Measurements from ENCODE around the gene SNX8. TPM values are rescaled to one million over a fixed set of nuclear protein-coding genes. Genes with fewer than 3 reads are reported as not detected.

The SNX8 gene
- polyA plus RNA-seq, 4 donors: 26.6 to 43.2 (median 35.4) TPM

GRCh38 chr7:2248984-2249694 is 65.1 kb downstream of the SNX8 start:
- no peak for DNase-seq (ENCODE audit: low read depth in 4 of 4, low spot score in 3 of 4)

GRCh38 chr7:2247141-2247995 is 66.9 kb downstream of the SNX8 start:
- no peak for DNase-seq (ENCODE audit: low read depth in 4 of 4, low spot score in 3 of 4)

- no peak for DNase-seq (ENCODE audit: low read depth in 4 of 4, low spot score in 3 of 4)
Observed at GRCh38 chr7:2245883-2246675, 68.2 kb downstream of the SNX8 start.

- DNase-seq (ENCODE audit: low read depth in 4 of 4, low spot score in 3 of 4): no peak
Observed at GRCh38 chr7:2244404-2244995, 69.7 kb downstream of the SNX8 start.

- DNase-seq (ENCODE audit: low read depth in 4 of 4, low spot score in 3 of 4): no peak
Observed at GRCh38 chr7:2243458-2243857, 70.8 kb downstream of the SNX8 start.

- no peak for DNase-seq (ENCODE audit: low read depth in 4 of 4, low spot score in 3 of 4)
Observed at GRCh38 chr7:2242541-2243429, 71.5 kb downstream of the SNX8 start.

GRCh38 chr7:2241580-2242540 is 72.4 kb downstream of the SNX8 start, which contains the start of the genes MRM2 and NUDT1:
Gene MRM2 (minus strand): TSS chr7:2242205. CDS start chr7:2242169, 36 bp downstream.
Gene NUDT1 (plus strand): TSS chr7:2242226. CDS start chr7:2244575, 2,349 bp downstream.
- DNase-seq (ENCODE audit: low read depth in 4 of 4, low spot score in 3 of 4): peak; percentile 55 to 69 (median 63)

GRCh38 chr7:2239242-2239641 is 75.0 kb downstream of the SNX8 start:
- DNase-seq (ENCODE audit: low read depth in 4 of 4, low spot score in 3 of 4): no peak

GRCh38 chr7:2237109-2237602 is 77.1 kb downstream of the SNX8 start:
- DNase-seq (ENCODE audit: low read depth in 4 of 4, low spot score in 3 of 4): no peak

- no peak for DNase-seq (ENCODE audit: low read depth in 4 of 4, low spot score in 3 of 4)
Observed at GRCh38 chr7:2233926-2234325, 80.3 kb downstream of the SNX8 start.

GRCh38 chr7:2232766-2233520 is 81.3 kb downstream of the SNX8 start, which contains the start of gene MAD1L1:
Gene MAD1L1 (minus strand): TSS chr7:2232945. CDS start chr7:2230133, 2,812 bp downstream.
- DNase-seq (ENCODE audit: low read depth in 4 of 4, low spot score in 3 of 4): peak; percentile 70 to 84 (median 82)

- DNase-seq (ENCODE audit: low read depth in 4 of 4, low spot score in 3 of 4): no peak
Observed at GRCh38 chr7:2231992-2232765, 82.1 kb downstream of the SNX8 start.

GRCh38 chr7:2230882-2231281 is 83.4 kb downstream of the SNX8 start:
- no peak for DNase-seq (ENCODE audit: low read depth in 4 of 4, low spot score in 3 of 4)

GRCh38 chr7:2230226-2230625 is 84.0 kb downstream of the SNX8 start:
- no peak for DNase-seq (ENCODE audit: low read depth in 4 of 4, low spot score in 3 of 4)

- DNase-seq (ENCODE audit: low read depth in 4 of 4, low spot score in 3 of 4): no peak
Observed at GRCh38 chr7:2229467-2229866, 84.8 kb downstream of the SNX8 start.

- DNase-seq (ENCODE audit: low read depth in 4 of 4, low spot score in 3 of 4): no peak
Observed at GRCh38 chr7:2228921-2229320, 85.3 kb downstream of the SNX8 start.

- DNase-seq (ENCODE audit: low read depth in 4 of 4, low spot score in 3 of 4): no peak
Observed at GRCh38 chr7:2227699-2228098, 86.5 kb downstream of the SNX8 start.
